Neural crest cell (in vitro differentiated cells): ENCODE results near the gene FGF2. TPM values are rescaled to one million over a fixed set of nuclear protein-coding genes. Genes with fewer than 3 reads are reported as not detected.
A peak's percentile ranks its signal among the peaks of the same experiment; 100 is the strongest.

Experiments
- DNase-seq: peaks from one replicate; pipeline ENCODE4 v3.0.0; 2021; ENCODE audit warnings: low read depth, mixed read lengths, low spot score
- H3K27ac Mint-ChIP-seq: one replicate; pipeline ENCODE4 v1.8.0; 2021; ENCODE audit warnings: mild to moderate bottlenecking, mixed read lengths; ENCODE audit not compliant: unreplicated experiment
- H3K27me3 Mint-ChIP-seq: 2 replicates; pipeline ENCODE4 v1.8.0; 2021; ENCODE audit warnings: low read depth, mild to moderate bottlenecking, mixed read lengths
- H3K36me3 Mint-ChIP-seq: 2 replicates; pipeline ENCODE4 v1.8.0; 2021; ENCODE audit warnings: low read depth, mild to moderate bottlenecking, mixed read lengths
- H3K4me1 Mint-ChIP-seq: 2 replicates; pipeline ENCODE4 v1.8.0; 2021; ENCODE audit warnings: mixed read lengths
- H3K4me3 Mint-ChIP-seq: one replicate; pipeline ENCODE4 v1.8.0; 2021; ENCODE audit warnings: mild to moderate bottlenecking, mixed read lengths
- H3K9me3 Mint-ChIP-seq: 2 replicates; pipeline ENCODE4 v1.8.0; 2021; ENCODE audit warnings: mixed read lengths
- total RNA-seq: library from RNA; stranded (reverse); gene quantifications from 2 replicates; pipeline ENCODE4 v1.2.1, GENCODE V29; 2021
- TF ChIP-seq, protein P1 (sequence below): fragments of 200-600 bp; sonication (generic); conservative IDR thresholded peaks from 2 replicates; pipeline ENCODE4 v1.5.0; 2021; ENCODE audit warnings: antibody characterized with exemption, mild to moderate bottlenecking

FGF2 gene
- total RNA-seq, 1 donor from 2014 or later, result 14.6 TPM

DNA sequence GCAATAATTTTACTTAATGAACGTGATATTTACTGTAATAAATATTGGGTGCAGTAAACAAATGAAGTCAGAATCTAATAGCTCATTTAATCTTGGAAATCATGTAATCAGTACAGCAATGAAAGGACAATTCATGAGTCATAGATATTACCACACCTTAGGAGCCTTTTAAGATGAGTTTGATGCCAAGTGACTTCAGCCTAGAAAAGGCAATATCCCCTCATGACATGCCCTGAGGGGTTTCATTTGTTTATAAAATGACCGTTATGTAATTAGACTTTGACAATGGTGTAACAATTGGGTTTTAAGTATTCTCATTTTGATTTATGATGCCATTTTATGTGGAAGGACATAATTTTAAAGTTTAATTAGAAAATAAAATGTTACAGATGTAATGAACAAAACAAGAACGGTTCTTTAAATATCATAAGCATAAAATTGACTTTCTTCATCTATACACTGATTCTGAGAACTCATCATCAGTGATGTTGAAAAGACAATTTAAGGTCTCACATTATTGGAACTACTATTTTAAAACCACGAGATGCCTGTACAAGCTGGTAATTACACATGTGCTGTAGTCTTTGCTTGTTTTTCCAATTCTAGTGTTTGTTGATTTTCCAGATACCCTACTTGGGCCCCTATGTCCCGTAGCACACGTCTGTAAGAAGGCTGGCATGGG lies 5.0 kb downstream of the FGF2 start:
- Mint-ChIP-seq H3K4me1 (peaks cover 24% of the 10 kb centered on the region), H3K27ac (no peak overlapping the region), H3K9me3 (no peaks in the 10 kb centered on the region), H3K36me3 (no peaks in the 10 kb centered on the region), H3K27me3 (peaks cover 9% of the 10 kb centered on the region), H3K4me3 (peak overlapping the region; percentile 52)
- no peak for DNase-seq
- TF ChIP-seq, protein P1, sequence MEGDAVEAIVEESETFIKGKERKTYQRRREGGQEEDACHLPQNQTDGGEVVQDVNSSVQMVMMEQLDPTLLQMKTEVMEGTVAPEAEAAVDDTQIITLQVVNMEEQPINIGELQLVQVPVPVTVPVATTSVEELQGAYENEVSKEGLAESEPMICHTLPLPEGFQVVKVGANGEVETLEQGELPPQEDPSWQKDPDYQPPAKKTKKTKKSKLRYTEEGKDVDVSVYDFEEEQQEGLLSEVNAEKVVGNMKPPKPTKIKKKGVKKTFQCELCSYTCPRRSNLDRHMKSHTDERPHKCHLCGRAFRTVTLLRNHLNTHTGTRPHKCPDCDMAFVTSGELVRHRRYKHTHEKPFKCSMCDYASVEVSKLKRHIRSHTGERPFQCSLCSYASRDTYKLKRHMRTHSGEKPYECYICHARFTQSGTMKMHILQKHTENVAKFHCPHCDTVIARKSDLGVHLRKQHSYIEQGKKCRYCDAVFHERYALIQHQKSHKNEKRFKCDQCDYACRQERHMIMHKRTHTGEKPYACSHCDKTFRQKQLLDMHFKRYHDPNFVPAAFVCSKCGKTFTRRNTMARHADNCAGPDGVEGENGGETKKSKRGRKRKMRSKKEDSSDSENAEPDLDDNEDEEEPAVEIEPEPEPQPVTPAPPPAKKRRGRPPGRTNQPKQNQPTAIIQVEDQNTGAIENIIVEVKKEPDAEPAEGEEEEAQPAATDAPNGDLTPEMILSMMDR, result no peak

DNA sequence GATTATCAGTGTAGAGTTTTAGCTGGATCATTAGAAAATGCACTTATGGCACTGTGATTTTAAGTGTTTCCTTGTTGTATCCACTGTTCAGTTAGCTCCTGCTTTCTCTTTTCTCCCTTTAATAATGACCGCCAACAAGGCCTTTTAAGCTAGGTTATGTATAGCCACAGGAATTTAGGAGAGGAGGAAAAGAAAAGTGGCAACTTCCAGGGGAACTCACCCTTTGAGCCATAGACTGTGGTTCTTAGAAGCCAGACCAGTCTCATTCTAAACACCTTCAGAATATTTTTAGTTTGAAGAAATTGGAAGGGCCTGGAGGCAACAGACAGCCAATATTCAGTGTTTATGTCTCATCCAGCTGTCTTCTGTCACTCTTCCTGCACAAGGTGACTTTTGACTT lies 6.1 kb downstream of the FGF2 start:
- H3K9me3 Mint-ChIP-seq, result no peaks in the 10 kb centered on the region
- no peak for DNase-seq
- no peak overlapping the region for H3K4me3 Mint-ChIP-seq
- no peaks in the 10 kb centered on the region for H3K36me3 Mint-ChIP-seq
- H3K4me1 Mint-ChIP-seq, result peaks cover 22% of the 10 kb centered on the region
- H3K27ac Mint-ChIP-seq, result no peak overlapping the region
- H3K27me3 Mint-ChIP-seq, result peaks cover 9% of the 10 kb centered on the region
- TF ChIP-seq, protein P1, result no peak

DNA sequence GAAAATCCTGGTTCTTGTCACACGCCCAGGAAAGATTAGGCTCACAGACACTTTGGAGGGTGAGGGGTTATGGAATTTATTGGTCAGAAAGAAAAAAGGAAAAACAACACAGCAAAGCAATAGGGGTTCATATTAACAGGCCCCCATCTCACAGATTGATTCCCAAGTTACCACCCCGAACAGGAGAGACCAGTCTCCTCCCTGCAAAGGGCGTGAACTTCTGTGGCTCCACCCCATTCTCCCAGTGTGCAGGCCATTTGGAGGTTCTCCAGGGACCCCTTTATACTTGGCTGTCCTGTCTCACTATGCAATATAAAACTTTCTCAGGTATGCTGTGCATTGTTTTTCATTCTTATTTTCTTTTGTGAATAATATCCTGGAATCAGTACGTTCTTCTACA lies 7.4 kb downstream of the FGF2 start:
- no peak for DNase-seq

DNA sequence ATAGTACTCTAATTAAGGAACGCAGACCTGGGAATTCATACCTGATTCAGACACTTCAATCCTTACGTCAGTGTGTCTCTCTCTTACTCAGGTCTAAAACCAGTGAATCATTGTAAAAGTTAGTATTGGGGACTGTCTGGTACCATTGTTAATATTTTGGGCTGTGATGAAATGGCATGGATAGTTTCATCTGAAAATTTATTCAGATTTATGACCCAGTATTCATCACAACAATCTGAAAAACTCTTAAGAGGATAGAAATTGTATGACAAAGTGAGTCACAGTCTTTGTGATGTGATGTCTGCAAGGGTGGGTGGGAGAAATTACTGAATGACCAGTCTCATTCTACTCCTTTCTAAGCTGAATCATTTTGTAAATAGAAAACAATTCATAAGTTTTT lies 10.3 kb downstream of the FGF2 start:
- no peak overlapping the region for H3K27ac Mint-ChIP-seq
- peaks cover 9% of the 10 kb centered on the region for H3K36me3 Mint-ChIP-seq
- no peak for DNase-seq
- peaks cover 10% of the 10 kb centered on the region for H3K4me1 Mint-ChIP-seq
- H3K9me3 Mint-ChIP-seq, result no peaks in the 10 kb centered on the region
- H3K4me3 Mint-ChIP-seq, result no peak overlapping the region
- TF ChIP-seq, protein P1, result no peak
- no peaks in the 10 kb centered on the region for H3K27me3 Mint-ChIP-seq

More for the DNA sequence above, 7.4 kb downstream of the FGF2 start:
- no peaks in the 10 kb centered on the region for H3K36me3 Mint-ChIP-seq
- TF ChIP-seq, protein P1, result no peak
- H3K27me3 Mint-ChIP-seq, result peaks cover 2% of the 10 kb centered on the region
- H3K4me1 Mint-ChIP-seq, result peaks cover 13% of the 10 kb centered on the region
- H3K9me3 Mint-ChIP-seq, result no peaks in the 10 kb centered on the region
- H3K4me3 Mint-ChIP-seq, result no peak overlapping the region
- H3K27ac Mint-ChIP-seq, result no peak overlapping the region

DNA sequence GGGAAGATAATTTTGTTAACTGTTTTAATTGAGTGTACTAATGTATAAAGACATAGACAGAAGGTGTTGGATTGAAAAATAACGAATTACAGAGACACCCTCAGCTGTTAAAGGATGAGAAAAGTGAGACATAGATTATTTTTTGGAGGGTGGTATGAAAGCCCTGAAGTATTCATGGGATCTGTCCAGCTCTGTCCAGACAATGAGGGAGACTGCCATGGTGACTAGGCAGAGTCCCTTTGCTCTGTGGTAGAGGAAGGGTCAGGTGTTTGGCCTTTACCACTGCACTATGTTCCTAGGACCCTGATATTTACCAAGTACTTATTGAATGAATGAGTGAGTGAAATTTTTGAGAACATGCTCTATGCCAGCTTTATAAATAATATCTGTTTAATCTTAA lies 11.4 kb downstream of the FGF2 start:
- Mint-ChIP-seq H3K27ac (no peak overlapping the region), H3K36me3 (peaks cover 11% of the 10 kb centered on the region), H3K9me3 (peaks cover 2% of the 10 kb centered on the region), H3K4me1 (peaks cover 6% of the 10 kb centered on the region), H3K27me3 (no peaks in the 10 kb centered on the region), H3K4me3 (no peak overlapping the region)
- no peak for DNase-seq
- TF ChIP-seq, protein P1, result no peak
